HG03064 (cell line): ENCODE measurements around the gene PTPN1.
"Not testable (repeated sequence)": the region's sequence is repeated elsewhere in the genome, so short reads cannot be mapped to it uniquely, and the experiment has no call there.

Source experiments
- ATAC-seq: cut with Tn5 transposase; IDR thresholded peaks from one replicate; pipeline ENCODE4 v1.9.1; 2021; ENCODE audit warnings: low read depth; ENCODE audit not compliant: unreplicated experiment

Gene PTPN1

GRCh38 chr20:50509923-50510705 is at the start of gene PTPN1:
Gene PTPN1 (plus strand): TSS chr20:50510383. CDS start chr20:50510528, 145 bp downstream.
- ATAC-seq: peak; percentile 82

- ATAC-seq: no peak
Observed at GRCh38 chr20:50460608-50461267, 49.4 kb upstream of the PTPN1 start.

DNA sequence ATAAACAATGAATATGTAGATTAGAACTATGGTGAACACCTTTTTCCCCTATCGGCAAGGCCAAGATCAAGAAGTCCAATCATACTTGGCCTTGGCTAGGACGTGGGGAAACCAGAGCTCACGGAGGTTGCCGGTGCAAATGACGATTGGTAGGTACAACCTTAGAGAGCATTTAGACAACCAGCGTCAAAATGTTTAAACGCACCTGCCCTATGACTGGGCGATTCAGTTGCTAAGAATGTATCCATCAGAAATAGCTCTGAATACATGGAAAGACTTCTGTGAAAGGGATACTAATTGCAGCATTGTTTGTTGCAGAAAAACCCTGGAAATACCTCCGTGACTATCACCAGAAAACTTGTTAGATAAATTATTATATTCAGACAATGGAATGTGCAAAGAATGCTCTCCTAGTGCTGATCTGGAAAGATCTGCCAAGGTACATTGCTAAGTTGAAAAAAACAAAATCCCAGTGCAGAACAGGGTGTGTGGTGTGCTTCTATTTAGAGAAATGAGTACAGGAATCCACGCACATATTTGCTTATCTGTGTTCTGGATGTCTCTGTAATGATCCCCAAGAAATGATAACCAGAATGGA is 48.0 kb upstream of the PTPN1 start:
- ATAC-seq: no peak

GRCh38 chr20:50464026-50464724 is 46.0 kb upstream of the PTPN1 start:
- no peak for ATAC-seq

DNA sequence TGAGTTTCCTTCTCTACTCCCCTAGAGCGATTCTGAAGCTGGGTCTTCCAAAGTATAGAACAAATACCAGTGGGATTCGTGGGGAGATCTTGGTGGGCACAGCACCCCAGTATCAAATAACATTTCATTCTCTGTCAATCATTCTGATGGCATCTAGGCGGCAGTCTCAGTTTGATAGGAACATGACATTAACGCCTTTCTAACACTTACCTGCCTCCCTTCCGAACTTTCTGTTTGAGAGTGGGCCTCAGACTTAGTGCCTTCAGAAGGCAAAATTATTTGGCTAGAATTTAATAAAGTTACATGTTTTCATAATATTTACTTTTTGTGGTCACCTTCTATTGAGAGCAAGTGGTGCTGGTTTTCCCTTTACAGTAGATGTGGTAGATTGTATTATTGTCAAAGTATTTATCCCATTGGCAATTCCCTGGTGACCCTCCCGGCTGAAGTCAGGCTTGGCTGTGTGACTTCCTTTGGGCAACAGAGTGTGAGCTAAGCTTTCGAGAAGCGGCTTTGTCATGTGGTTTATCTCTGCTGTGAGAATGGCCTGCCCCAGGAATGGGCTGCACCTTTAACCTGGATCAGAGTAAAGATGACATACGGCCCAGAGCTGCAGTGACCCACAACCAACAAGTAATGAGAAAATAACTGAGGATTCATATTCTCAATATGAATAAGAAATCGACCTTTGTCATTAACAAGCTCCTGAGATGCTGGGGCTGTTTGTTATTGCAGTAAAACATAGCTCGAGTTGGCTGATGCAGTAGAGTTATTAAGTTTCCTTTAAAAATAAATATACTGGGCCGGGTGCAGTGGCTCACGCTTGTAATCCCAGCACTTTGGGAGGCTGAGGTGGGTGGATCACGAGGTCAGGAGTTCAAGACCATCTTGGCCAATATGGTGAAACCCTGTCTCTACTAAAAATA is 45.2 kb upstream of the PTPN1 start:
- no peak for ATAC-seq

GRCh38 chr20:50467174-50467573 is 43.0 kb upstream of the PTPN1 start:
- no peak for ATAC-seq

DNA sequence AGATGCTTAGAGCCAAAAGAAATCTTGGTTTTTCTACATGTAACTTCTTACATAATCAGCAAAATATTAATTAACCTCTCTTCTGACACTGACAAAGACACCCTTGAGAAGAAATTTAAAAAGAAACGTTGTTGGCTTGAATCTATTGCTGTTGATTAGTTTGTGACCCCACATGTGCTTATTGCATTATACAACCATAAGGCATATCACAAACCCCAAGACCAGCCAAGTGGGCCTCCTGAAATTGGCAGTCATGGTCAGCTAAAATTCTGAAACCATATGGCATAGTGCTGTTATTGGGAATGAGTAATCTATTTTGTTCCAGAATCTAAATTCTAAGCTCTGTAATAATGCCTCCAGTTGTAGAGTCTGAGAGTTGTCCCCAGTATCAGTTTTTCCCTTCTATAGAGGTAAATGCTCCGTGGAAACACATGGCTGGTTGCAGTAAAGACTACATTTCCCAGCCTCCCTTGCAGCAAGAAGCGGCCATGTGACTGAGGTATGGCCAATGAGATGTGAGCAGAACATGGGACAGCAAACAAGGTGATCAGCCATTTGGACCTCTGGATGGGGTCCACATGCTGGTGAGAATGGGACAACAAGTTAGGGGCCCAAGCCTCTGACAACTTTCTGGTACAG is 42.3 kb upstream of the PTPN1 start:
- no peak for ATAC-seq

DNA sequence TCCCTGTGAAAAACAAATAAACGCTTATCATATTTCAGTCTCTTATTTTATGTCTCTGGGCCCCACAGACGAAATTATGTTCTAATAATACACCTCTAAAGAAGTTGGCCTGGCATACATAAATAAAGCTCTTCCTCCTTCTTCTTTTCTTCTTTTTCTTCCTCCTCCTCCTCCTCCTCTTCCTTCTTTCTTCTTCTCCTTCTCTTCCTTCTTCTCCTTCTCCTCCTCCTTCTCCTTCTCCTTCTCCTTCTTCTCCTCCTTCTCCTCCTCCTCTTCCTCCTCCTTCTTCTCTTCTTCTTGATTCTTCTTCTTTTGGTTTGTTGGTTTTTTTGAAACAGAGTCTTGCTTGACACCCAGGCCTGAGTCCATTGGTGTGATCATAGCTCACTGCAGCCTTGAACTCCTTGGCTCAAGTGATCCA is 41.8 kb upstream of the PTPN1 start:
- no peak for ATAC-seq

GRCh38 chr20:50469176-50469723 is 40.9 kb upstream of the PTPN1 start:
- no peak for ATAC-seq

DNA sequence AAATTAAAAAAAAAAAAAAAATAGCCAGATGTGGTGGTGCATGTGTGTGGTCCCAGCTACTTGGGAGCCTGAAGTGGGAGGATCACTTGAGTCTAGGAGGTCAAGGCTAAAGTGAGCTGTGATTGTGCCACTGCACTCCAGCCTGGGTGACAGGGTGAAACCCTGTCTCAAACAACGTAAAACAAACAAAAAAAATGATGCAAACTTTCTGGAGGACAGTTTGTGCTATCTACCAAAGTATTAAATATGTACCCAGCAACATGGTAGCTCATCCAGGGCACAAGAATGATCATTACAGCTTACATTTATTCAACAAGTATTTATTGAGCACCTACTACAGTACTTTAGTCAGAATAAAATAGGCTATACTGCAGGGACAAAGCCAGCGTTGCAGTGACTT is 40.4 kb upstream of the PTPN1 start:
- ATAC-seq: no peak

DNA sequence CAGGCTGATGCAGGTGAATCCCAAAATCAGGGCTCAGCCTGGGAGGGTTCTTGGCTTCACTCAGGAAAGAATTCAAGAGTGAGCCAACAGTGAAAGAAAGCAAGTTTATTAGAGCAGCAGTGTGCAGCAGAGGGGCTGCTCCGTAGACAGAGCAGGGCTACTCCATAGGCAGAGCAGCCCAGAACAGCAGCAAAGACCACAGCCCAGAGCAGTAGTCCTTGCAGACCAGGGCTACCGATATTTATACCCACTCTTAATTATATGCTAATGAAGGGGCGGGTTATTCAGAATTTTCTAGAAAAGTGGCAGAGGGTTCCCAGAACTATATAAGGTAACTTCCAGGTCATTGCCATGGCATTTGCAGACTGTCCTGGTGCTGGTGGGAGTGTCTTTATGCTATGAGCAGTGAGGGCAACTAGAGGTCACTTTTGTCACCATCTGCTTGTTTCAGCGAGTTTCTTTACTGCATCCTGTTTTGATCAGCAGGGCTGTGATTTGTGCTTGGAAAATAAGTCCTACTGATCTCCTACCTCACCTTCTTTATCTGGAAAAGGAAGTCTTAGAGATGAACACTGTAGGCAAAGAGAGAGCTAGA is 39.8 kb upstream of the PTPN1 start:
- ATAC-seq: no peak

- ATAC-seq: no peak
Observed at GRCh38 chr20:50471231-50471630, 39.0 kb upstream of the PTPN1 start.

DNA sequence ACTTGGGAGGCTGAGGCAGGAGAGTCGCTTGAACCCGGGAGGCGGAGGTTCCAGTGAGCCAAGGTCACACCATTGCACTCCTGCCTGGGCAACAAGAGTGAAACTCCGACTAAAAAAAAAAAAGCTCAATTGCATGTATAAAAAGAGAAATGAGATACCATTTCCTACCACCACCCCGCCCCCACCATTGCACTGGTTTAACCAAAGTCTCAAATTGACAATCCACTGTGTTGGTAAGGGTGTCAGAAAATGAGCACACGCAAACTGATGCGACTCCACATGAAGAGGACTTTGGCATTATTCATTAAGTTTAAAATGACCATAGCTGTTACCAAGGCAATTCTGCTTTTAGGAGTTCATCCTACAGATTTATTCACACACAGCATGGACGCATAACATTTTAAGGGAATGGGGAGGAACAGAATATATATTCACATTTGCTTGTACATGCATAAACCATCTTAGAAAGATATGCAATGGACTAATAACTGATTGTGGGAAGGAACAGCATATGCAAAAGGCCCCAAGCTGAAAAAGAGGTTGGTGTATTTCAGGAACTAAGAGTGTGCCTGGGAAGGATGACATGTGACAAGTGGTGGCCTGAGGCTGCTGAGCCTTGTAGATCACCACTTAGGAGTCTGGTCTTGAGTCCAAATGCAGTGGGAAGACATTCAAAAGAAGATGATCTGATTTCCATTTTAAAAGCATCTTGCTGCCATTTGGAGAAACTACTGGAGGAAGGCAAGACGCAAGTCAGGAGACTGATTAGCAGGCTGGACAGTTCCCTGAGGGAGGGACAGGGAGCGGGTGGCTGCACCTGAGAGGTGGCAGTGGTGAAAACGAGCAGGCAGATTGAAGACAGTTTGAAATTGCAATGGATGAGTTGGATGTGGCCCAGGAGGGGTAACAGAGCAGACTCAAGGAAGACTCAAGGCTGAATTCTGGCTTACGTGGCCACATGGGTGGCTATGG is 37.2 kb upstream of the PTPN1 start:
- ATAC-seq: no peak

- not testable (repeated sequence) for ATAC-seq
Observed at GRCh38 chr20:50474356-50474755, 35.8 kb upstream of the PTPN1 start.

DNA sequence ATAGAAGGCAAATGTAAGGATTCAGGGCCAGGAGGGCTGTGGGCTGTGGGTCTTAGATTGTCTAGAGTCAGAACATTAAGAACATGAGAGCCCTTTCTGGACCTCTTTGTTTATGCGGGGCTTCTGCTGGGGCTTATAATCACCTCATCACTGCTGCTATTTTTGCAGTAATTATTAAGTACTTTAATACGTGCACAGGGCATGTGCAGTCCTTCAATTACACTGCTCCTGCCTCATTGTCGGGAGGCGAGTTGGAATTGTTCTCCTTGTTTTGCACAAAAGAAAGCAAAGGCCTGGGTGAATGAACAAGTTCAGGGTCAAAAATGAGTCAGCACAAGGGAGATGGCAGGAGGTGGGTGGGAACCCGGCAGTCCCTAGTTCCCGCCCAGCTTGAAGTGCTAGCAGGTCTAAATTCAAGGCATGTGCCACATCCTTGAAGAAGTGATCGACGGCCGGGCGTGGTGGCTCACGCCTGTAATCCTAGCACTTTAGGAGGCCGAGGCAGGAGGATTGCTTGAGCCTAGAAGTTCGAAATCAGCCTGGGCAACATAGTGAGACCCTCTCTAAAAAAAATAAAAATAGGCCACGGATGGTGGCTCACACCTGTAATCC is 34.4 kb upstream of the PTPN1 start:
- ATAC-seq: no peak

DNA sequence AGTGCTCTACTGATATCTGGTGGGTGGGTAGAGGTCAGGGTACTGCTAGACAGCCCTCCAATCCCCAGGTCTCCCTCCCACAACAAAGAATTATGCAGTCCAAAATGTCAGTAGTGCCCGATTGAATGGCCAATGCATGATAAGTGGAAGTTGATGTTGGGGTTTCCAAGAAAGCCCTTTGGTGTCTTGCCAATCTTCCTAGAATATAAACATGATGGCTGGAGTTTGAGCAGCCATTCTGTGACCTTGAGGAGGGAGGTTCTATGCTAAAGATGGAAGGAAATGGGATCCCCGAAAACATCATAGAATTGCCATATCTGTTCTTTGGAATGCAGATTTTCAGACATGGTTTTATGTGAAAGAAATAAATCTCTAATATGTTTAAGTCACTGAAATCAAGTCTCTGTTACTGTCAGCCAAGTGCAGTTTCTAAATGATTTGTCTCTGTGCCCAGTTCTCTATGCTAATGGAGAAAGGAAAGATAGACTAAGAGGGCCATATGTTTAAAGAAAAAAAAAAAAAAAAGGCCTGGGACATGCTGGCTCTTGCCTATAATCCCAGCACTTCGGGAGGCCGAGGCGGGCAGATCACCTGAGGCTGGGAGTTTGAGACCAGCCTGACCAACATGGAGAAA is 32.8 kb upstream of the PTPN1 start:
- ATAC-seq: no peak
